Stomach (tissue), 9 donors: ENCODE measurements around the gene SYT14. TPM values are rescaled to one million over a fixed set of nuclear protein-coding genes. Genes with fewer than 3 reads are reported as not detected.

Experiments used
- DNase-seq, 2 donors: peaks; one replicate each; pipeline versions ENCODE4 v3.0.0 to v3.0.0-alpha.2; 2013 to 2019
- H3K27ac ChIP-seq, 5 donors: fragments of 200-600 bp in 4 of 5; sonication (generic) in 4 of 5; one replicate each; pipeline ENCODE4 v1.5.1; 2013 to 2019; ENCODE audit warnings: mild to moderate bottlenecking in 1 of 5, moderate library complexity in 1 of 5
- H3K27me3 ChIP-seq, 3 donors: fragments of 200-600 bp; sonication (generic); one replicate each; pipeline ENCODE4 v1.5.1; 2017 to 2019; ENCODE audit warnings: mixed run types in 1 of 3
- H3K36me3 ChIP-seq, 4 donors: fragments of 200-600 bp; sonication (generic); 1 replicate in 3 of 4; 2 replicates in 1 of 4; pipeline ENCODE4 v1.5.1; 2016 to 2019
- H3K4me1 ChIP-seq, 4 donors: fragments of 200-600 bp; sonication (generic); one replicate each; pipeline ENCODE4 v1.5.1; 2016 to 2019
- H3K4me3 ChIP-seq, 4 donors: fragments of 200-600 bp; sonication (generic) in 3 of 4; one replicate each; pipeline ENCODE4 v1.5.1; 2016 to 2019; ENCODE audit warnings: mild to moderate bottlenecking in 1 of 4
- H3K9me3 ChIP-seq, 4 donors: fragments of 200-600 bp; sonication (generic); one replicate each; pipeline ENCODE4 v1.5.1; 2016 to 2019
- CTCF ChIP-seq, 7 experiments: fragments of 450-650 bp in 4 of 7; fragments of 200-600 bp in 3 of 7; sonication (generic) in 3 of 7; IDR thresholded peaks; one replicate each; pipeline ENCODE4 v1.5.1; 2016 to 2019; ENCODE audit warnings: antibody characterized with exemption in 7 of 7, control low read depth in 2 of 7, mild to moderate bottlenecking in 1 of 7
- EP300 ChIP-seq: sonication (generic); formaldehyde crosslinking; IDR thresholded peaks from one replicate; pipeline ENCODE4 v1.6.1; 2017; ENCODE audit warnings: antibody characterized with exemption
- POLR2A ChIP-seq, 4 donors: fragments of 450-650 bp; IDR thresholded peaks; one replicate each; pipeline ENCODE4 v1.6.1; 2016; ENCODE audit warnings: antibody characterized with exemption in 4 of 4, control low read depth in 2 of 4, mild to moderate bottlenecking in 1 of 4, moderate library complexity in 1 of 4
- POLR2AphosphoS5 ChIP-seq, 3 donors: sonication (generic); formaldehyde crosslinking; IDR thresholded peaks; one replicate each; pipeline ENCODE4 v1.6.1; 2016; ENCODE audit warnings: antibody characterized with exemption in 3 of 3
- WGBS, 5 donors: extraction: QIAGEN DNeasy Blood & Tissue Kit in 3 of 5; methylation state at CpG; one replicate each; pipeline versions ENCODE4 v1.1.5 to v1.1.7; 2013 to 2018; 5-methylcytosine and 5-hydroxymethylcytosine counted together
- intact Hi-C: fragments of 100-400 bp; cut with DNase I; formaldehyde crosslinking; loops from one replicate; pipeline ENCODE4 v1.15.1; 2023; ENCODE audit warnings: low total_unique reads
- polyA plus RNA-seq, 3 donors: library from polyadenylated mRNA; stranded (reverse); fragments of 200-250 nt; gene quantifications; one replicate each; pipeline ENCODE4 v1.2.3, GENCODE V29; 2013
- total RNA-seq, 5 donors: library from RNA; depleted of rRNA; stranded (reverse); fragments of >200 nt; gene quantifications; one replicate each; pipeline versions ENCODE4 v1.1.0 to v1.2.3, GENCODE V29; 2014 to 2016
- donor health status: healthy with polysubstance abuse.
- donor health status: Bipolar disorder and iron deficiency.
- donor health status: healthy.

The SYT14 gene
- total and polyA plus RNA-seq, 8 donors, result 0.03 to 1.1 (median 0.10) TPM; not detected in 4

- no peak for DNase-seq
- TF ChIP-seq POLR2AphosphoS5 (IDR thresholded peaks at IDR 0.05) (no peak), POLR2A (IDR thresholded peaks at IDR 0.05) (no peak), EP300 (no peak), CTCF (IDR thresholded peaks at IDR 0.05) (no peak)
- Histone ChIP-seq H3K27me3 (no peaks in the 10 kb centered on the region), H3K36me3 (no peaks in the 10 kb centered on the region), H3K4me1 (no peaks in the 10 kb centered on the region), H3K9me3 (no peaks in the 10 kb centered on the region), H3K4me3 (no peak overlapping the region), H3K27ac (no peak overlapping the region)
- intact Hi-C loops, result no loop called here
- 36 to 65% (median 50%) methylated on average over 1 of the region's 1 CpG for WGBS, 5 donors
These were observed 147.3 kb downstream of the SYT14 start for GRCh38 chr1:210085359-210085758.

- no peaks in the 10 kb centered on the region for H3K27me3 ChIP-seq
- 70 to 86% (median 80%) methylated on average over 6 of the region's 6 CpGs for WGBS, 5 donors
- no peak for DNase-seq
- H3K27ac ChIP-seq, result no peak overlapping the region
- no peak overlapping the region for H3K4me3 ChIP-seq
- intact Hi-C loops, result no loop called here
- no peaks in the 10 kb centered on the region for H3K4me1 ChIP-seq
- TF ChIP-seq EP300 (no peak), POLR2AphosphoS5 (IDR thresholded peaks at IDR 0.05) (no peak), POLR2A (IDR thresholded peaks at IDR 0.05) (no peak), CTCF (IDR thresholded peaks at IDR 0.05) (no peak)
- no peaks in the 10 kb centered on the region for H3K36me3 ChIP-seq
- no peaks in the 10 kb centered on the region for H3K9me3 ChIP-seq
These were observed 149.0 kb downstream of the SYT14 start for GRCh38 chr1:210087058-210087457.

GRCh38 chr1:210089855-210090254 is 151.8 kb downstream of the SYT14 start:
- H3K27me3 ChIP-seq, result no peaks in the 10 kb centered on the region
- no peaks in the 10 kb centered on the region for H3K36me3 ChIP-seq
- no peaks in the 10 kb centered on the region for H3K9me3 ChIP-seq
- no peak for DNase-seq
- no peak overlapping the region for H3K4me3 ChIP-seq
- no peaks in the 10 kb centered on the region for H3K4me1 ChIP-seq
- TF ChIP-seq EP300, result no peak
- no peak for TF ChIP-seq POLR2AphosphoS5 (IDR thresholded peaks at IDR 0.05)
- no peak for TF ChIP-seq POLR2A (IDR thresholded peaks at IDR 0.05)
- TF ChIP-seq CTCF (IDR thresholded peaks at IDR 0.05), result no peak
- 77 to 87% (median 80%) methylated on average over 6 of the region's 6 CpGs for WGBS, 5 donors
- no peak overlapping the region for H3K27ac ChIP-seq
- intact Hi-C loops, result no loop called here

- 81 to 86% (median 83%) methylated on average over 3 of the region's 3 CpGs for WGBS, 5 donors
- Histone ChIP-seq H3K4me1 (no peaks in the 10 kb centered on the region), H3K9me3 (no peaks in the 10 kb centered on the region), H3K27me3 (no peaks in the 10 kb centered on the region), H3K4me3 (no peak overlapping the region), H3K36me3 (no peaks in the 10 kb centered on the region), H3K27ac (no peak overlapping the region)
- DNase-seq, result no peak
- TF ChIP-seq POLR2A (IDR thresholded peaks at IDR 0.05), result no peak
- TF ChIP-seq CTCF (IDR thresholded peaks at IDR 0.05), result no peak
- TF ChIP-seq EP300, result no peak
- no peak for TF ChIP-seq POLR2AphosphoS5 (IDR thresholded peaks at IDR 0.05)
- intact Hi-C loops, result no loop called here
These were observed 154.3 kb downstream of the SYT14 start for GRCh38 chr1:210092366-210092765.
